GM19328 (cell line): Measurements from ENCODE around the gene MYORG.

Experiments
- ATAC-seq: cut with Tn5 transposase; IDR thresholded peaks from one replicate; pipeline ENCODE4 v1.9.1; 2021; ENCODE audit warnings: mild to moderate bottlenecking, moderate library complexity; ENCODE audit not compliant: unreplicated experiment

Gene MYORG

GRCh38 chr9:34385561-34386230 is 9.0 kb upstream of the MYORG start:
- ATAC-seq, result no peak

DNA sequence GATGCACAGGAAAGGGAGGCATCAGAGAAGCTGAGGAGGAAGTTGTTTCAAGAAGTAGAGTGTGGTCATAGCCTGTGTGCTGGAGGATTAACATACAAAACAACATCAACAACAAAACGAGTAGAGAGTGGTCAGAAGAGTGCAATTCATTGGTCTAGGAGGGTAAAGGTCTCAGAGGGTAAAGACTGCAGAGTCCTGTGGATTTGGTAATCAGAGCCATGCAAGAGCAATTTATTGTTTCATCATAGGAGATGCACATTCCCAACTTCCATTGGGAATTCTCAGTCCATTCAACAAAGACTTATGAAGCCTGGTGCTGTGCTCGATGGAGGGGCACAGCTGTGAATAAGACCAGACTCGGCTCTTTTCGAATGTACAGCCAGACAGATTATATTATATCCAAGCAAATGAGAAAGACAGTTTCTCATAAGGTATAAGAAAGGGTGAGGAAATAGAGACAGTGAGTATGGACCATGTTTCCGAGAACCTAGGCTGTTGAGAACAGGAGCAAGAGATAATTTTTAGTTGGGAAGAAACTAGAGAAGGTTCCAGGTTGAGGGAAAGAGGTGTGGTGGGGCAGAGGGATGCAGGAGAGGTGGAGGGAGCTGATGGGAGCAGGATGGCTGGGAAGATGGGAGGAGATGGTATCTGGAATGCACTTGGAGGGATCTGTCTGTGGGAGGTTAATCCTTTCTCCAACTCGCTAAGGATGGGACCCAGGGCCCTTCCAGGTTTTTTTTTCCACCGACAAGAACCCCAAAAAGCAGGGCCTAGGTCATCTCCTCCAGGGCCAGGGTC is 7.9 kb upstream of the MYORG start:
- ATAC-seq, result no peak

DNA sequence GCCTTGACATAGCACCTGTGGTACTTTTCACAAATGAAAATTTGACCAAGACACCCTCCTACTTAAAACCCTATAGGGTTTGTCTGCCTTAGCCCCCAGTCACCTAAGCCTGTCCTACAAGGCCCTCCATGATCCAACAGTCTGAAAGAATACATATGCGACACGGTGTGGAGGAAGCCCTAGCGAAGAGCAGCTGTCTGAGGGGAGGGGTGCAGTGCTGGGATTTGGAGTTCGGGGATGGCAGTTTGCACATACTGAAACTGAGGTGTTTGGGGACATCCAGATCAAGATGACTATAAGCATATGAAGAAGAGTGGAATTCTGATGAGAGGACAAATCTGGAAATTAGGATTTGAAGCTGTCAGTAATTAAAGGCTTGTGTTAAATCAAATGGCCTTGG is 7.2 kb upstream of the MYORG start:
- no peak for ATAC-seq

DNA sequence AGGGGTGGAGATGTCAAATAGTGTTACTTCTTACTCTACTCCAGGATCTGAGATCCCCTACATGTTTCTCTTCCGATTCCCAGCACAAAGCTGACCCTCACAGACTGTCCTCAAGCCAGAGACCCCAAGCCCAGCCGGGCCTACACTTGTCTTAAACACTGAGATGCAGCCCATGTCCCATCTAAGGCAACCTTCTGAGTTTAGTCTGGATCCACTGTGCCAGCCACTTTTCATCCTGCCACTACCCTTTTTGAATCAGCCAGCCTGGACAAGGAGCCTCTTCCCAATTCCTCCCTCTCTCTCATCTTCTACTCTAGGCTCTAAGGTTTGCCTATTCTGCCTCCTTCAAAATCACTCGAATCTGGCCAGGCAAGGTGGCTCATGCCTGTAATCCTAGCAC is 6.2 kb upstream of the MYORG start:
- no peak for ATAC-seq

DNA sequence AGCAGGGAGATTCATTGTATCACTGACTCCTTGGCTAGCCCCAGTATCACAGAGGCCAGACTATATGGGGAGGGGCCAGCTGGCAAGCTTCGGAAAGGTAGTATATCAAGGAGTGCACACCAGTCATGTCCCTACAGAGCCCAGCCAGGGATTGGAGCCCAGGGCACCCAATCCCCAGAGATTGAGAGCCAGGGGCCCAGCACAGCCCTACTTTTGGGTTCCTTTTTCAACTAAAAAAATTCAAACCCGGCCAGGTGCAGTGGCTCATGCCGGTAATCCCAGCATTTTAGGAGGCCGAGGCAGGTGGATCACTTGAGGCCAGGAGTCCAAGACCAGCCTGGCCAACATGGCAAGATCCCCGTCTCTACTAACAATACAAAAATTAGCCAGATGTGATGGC is 5.4 kb upstream of the MYORG start:
- ATAC-seq, result no peak

DNA sequence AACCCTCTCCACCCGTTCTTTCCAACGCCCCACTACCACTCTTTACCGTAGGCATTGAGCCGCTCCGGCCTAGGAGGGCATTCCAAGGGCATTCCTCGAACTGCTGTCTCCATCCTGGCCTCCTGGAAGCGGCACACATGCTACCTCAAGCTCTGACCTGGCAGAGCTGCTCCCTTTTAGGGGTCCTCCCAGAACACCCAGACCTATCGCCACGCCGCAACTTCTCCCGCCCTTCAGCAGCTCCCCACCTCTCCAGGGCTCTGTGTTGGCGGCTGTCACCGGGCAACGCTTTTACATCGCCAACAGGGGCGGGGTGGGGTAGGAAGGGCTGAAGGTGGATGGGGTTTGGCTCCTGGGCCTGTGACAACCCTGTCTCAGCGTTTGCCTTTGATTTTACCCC is 4.6 kb upstream of the MYORG start:
- ATAC-seq, result no peak

- ATAC-seq, result no peak
These were observed 4.0 kb upstream of the MYORG start for GRCh38 chr9:34380511-34381315.

GRCh38 chr9:34380034-34380510 is 3.4 kb upstream of the MYORG start:
- ATAC-seq, result no peak

GRCh38 chr9:34379334-34380033 is 2.8 kb upstream of the MYORG start:
- no peak for ATAC-seq

DNA sequence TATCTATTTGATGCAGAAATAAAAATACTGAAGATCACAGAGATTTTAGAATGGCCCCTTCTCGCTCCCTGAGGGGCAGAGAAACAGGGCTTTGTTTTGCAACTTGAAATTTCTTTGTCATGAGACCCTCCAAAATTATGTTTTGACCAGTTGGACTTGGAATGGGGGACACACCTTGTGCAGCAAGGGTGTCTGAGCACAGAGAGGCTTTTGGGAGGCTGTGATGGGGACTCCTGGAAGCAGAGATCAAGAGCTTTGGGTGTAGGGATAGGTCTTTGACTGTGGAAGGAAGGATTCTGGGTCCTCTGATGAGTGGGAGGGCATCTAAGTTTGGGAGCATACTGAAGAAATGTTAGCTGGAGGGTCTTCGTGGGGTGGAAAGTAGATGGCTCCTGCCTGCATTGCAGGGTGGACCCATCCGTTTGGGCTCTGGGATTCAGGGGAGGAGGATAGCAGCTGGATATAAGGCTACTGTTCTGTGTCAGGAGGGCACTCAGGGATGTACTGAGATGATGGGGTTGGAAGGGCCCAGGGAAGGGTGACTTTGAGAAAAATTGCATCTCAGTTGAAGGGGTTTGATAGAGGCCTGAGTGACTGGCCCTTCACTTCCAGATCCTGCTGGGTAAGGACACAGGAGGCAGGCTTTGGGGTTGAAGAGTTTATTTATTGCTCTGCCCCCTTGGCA is 1.8 kb upstream of the MYORG start:
- no peak for ATAC-seq

- ATAC-seq, result no peak
These were observed 677 bp upstream of the MYORG start for GRCh38 chr9:34377404-34377746.

GRCh38 chr9:34375901-34376595 is 650 bp downstream of the MYORG start:
- ATAC-seq, result no peak

GRCh38 chr9:34374905-34375552 is 1.7 kb downstream of the MYORG start:
- ATAC-seq, result no peak

GRCh38 chr9:34374339-34374738 is 2.4 kb downstream of the MYORG start:
- no peak for ATAC-seq

- no peak for ATAC-seq
These were observed 2.9 kb downstream of the MYORG start for GRCh38 chr9:34373749-34374148.

DNA sequence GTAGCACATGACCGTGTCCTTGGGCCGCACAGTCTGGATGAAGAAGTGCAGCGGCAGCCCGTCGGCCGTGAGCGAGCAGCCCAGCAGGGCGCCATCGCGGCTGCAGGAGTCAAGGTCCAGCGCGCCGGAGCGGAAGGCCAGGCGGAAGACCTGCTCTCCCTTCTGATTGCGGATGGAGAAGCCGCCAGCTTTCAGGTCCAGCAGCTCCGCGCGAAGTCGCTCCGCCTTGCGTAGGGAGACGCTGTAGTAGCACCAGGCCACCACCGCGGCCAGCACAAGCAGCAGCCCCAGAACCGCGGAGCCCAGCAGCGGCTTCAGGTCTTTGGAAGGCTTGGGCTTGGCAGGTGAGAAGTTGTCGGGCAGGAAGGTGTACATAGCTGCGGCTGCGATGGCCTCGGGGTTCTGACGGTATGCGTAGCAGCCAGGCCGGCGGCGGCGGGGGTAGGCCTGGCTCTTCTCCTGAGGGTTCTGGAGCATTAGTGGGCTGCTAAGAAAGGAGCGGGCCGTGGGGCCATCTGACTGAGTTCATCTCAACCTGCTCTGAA is 4.2 kb downstream of the MYORG start:
- no peak for ATAC-seq

DNA sequence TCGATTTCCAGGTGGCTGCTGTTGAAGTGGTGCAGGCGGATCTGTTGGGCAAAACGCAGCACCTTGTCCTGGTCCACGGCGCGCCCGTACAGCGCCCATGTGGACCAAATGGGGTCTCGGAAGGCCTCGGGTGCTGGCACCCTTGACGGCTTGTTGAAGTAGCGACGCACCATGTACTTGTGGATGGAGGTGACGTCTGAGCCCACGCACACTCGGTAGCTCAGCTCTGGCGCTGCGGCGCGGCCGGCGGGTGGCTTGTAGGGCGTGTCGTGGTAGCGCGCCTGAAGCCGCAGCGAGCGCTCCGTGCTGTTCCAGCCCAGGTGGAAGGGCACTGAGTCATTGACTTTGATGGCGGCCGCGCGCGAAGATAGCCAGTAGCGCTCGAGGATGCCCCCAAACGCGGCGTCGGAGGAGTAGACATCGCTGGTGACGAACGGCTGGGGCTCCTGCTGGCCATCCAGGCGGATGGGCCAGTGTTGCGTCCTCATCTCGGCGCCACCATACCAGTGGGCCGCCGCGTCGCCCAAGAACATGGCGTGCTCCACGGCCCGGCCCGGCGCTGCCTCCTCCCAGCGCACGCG is 4.7 kb downstream of the MYORG start:
- ATAC-seq, result no peak

- no peak for ATAC-seq
These were observed 5.5 kb downstream of the MYORG start for GRCh38 chr9:34370970-34371880.
